Measurements from ENCODE around the gene TCP1. TPM values are rescaled to one million over a fixed set of nuclear protein-coding genes. Genes with fewer than 3 reads are reported as not detected.
A peak's percentile ranks its signal among the peaks of the same experiment; 100 is the strongest.

The TCP1 gene
- total and polyA plus RNA-seq, 2 of the 13 experiments (the other 11 are each of a cell fraction or from before 2014, with no cell fraction given) = 116 to 553 TPM

DNA sequence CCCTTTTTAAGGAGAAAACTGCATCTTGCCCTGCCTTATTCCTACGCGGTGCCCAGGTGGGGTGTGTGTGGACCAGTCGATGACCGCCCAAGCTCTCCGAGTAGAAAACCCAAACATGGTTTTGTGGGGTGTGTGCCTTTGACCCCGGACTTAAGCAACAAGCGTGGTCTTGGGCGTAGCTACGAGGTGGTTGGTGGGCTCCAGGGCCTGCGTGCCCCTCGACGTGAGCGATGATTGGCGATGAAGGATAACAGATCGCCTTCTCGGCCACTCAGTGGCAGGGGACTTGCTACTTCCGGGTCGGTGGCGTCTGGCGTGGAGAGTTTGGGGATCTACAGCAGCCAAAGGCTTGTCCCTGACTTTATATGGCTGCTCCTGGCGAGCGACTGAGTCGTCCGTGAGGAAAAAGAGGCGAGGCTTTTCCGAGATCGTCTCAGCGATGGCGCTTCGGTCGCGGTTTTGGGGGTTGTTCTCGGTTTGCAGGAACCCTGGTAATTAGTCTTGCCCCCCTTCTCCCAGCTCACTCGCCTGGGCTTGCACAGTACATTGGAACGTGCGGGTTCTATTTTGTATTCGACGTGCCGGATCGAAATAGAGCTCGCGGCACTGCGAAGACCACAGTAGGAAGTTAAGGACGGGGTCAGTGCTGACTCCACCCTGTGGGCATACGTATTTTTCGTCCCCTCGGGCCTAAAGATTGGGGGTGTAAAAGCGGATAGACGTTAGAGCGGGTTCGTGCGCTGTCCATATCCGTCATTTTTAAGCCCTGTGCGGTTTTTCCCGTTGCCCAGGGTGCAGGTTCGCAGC lies 950 bp upstream of the TCP1 start, which contains the start of gene MRPL18 (continued):
- TF ChIP-seq KLF9 (CRISPR knock-in tag; IDR thresholded peaks at IDR 0.05; ENCODE audit: low read depth) (no peak), IRF2 (CRISPR knock-in tag; IDR thresholded peaks at IDR 0.05) (peak; percentile 49; the same call in 1 of the 2 replicates), BHLHE40 (IDR thresholded peaks at IDR 0.05; ENCODE audit: low read length) (no peak), EED (CRISPR knock-in tag; IDR thresholded peaks at IDR 0.05) (peak; percentile 72; the same call in 1 of the 2 replicates), ARID2 (CRISPR knock-in tag; IDR thresholded peaks at IDR 0.05; ENCODE audit: borderline replicate concordance) (no peak), ZGPAT (CRISPR knock-in tag; IDR thresholded peaks at IDR 0.05) (peak; percentile 36; the same call in 1 of the 2 replicates), PHF21A (CRISPR knock-in tag; IDR thresholded peaks at IDR 0.05) (no peak), ZNF772 (CRISPR knock-in tag; IDR thresholded peaks at IDR 0.05) (no peak), ZNF263 (CRISPR knock-in tag; IDR thresholded peaks at IDR 0.05) (no peak), HOXA7 (CRISPR knock-in tag; IDR thresholded peaks at IDR 0.05) (no peak), SIX1 (CRISPR knock-in tag; IDR thresholded peaks at IDR 0.05; ENCODE audit: borderline replicate concordance) (no peak), ZNF674 (CRISPR knock-in tag; IDR thresholded peaks at IDR 0.05; ENCODE audit: low read depth) (no peak), SMYD3 (CRISPR knock-in tag; IDR thresholded peaks at IDR 0.05) (no peak), CTCF (CRISPR knock-in tag; IDR thresholded peaks at IDR 0.05) (no peak), JARID2 (CRISPR knock-in tag; IDR thresholded peaks at IDR 0.05; ENCODE audit: insufficient replicate concordance) (no peak), CBFB (CRISPR knock-in tag; IDR thresholded peaks at IDR 0.05) (no peak; the same call in 1 of the 2 replicates), TCF12 (IDR thresholded peaks at IDR 0.05) (no peak), TCF12 (CRISPR knock-in tag; IDR thresholded peaks at IDR 0.05) (no peak), HOXA9 (CRISPR knock-in tag; IDR thresholded peaks at IDR 0.05; ENCODE audit: borderline replicate concordance) (no peak), ZNF7 (CRISPR knock-in tag; IDR thresholded peaks at IDR 0.05) (no peak)
- TF ChIP-seq, protein P1, sequence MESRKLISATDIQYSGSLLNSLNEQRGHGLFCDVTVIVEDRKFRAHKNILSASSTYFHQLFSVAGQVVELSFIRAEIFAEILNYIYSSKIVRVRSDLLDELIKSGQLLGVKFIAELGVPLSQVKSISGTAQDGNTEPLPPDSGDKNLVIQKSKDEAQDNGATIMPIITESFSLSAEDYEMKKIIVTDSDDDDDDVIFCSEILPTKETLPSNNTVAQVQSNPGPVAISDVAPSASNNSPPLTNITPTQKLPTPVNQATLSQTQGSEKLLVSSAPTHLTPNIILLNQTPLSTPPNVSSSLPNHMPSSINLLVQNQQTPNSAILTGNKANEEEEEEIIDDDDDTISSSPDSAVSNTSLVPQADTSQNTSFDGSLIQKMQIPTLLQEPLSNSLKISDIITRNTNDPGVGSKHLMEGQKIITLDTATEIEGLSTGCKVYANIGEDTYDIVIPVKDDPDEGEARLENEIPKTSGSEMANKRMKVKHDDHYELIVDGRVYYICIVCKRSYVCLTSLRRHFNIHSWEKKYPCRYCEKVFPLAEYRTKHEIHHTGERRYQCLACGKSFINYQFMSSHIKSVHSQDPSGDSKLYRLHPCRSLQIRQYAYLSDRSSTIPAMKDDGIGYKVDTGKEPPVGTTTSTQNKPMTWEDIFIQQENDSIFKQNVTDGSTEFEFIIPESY (CRISPR knock-in tag; IDR thresholded peaks at IDR 0.05) = no peak
- TF ChIP-seq, protein P2, sequence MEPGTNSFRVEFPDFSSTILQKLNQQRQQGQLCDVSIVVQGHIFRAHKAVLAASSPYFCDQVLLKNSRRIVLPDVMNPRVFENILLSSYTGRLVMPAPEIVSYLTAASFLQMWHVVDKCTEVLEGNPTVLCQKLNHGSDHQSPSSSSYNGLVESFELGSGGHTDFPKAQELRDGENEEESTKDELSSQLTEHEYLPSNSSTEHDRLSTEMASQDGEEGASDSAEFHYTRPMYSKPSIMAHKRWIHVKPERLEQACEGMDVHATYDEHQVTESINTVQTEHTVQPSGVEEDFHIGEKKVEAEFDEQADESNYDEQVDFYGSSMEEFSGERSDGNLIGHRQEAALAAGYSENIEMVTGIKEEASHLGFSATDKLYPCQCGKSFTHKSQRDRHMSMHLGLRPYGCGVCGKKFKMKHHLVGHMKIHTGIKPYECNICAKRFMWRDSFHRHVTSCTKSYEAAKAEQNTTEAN (CRISPR knock-in tag; conservative IDR thresholded peaks at IDR 0.05) = no peak

Data from HepG2 (cell line).